Stomach (tissue), 9 donors: ENCODE data around the gene ITCH. TPM values are rescaled to one million over a fixed set of nuclear protein-coding genes. Genes with fewer than 3 reads are reported as not detected.
"Not testable (repeated sequence)": the region's sequence is repeated elsewhere in the genome, so short reads cannot be mapped to it uniquely, and the experiment has no call there.

ENCODE experiments used
- DNase-seq, 2 donors: peaks; one replicate each; pipeline versions ENCODE4 v3.0.0 to v3.0.0-alpha.2; 2013 to 2019
- H3K27ac ChIP-seq, 5 donors: fragments of 200-600 bp in 4 of 5; sonication (generic) in 4 of 5; one replicate each; pipeline ENCODE4 v1.5.1; 2013 to 2019; ENCODE audit warnings: mild to moderate bottlenecking in 1 of 5, moderate library complexity in 1 of 5
- H3K27me3 ChIP-seq, 3 donors: fragments of 200-600 bp; sonication (generic); one replicate each; pipeline ENCODE4 v1.5.1; 2017 to 2019; ENCODE audit warnings: mixed run types in 1 of 3
- H3K36me3 ChIP-seq, 4 donors: fragments of 200-600 bp; sonication (generic); 1 replicate in 3 of 4; 2 replicates in 1 of 4; pipeline ENCODE4 v1.5.1; 2016 to 2019
- H3K4me1 ChIP-seq, 4 donors: fragments of 200-600 bp; sonication (generic); one replicate each; pipeline ENCODE4 v1.5.1; 2016 to 2019
- H3K4me3 ChIP-seq, 4 donors: fragments of 200-600 bp; sonication (generic) in 3 of 4; one replicate each; pipeline ENCODE4 v1.5.1; 2016 to 2019; ENCODE audit warnings: mild to moderate bottlenecking in 1 of 4
- H3K9me3 ChIP-seq, 4 donors: fragments of 200-600 bp; sonication (generic); one replicate each; pipeline ENCODE4 v1.5.1; 2016 to 2019
- CTCF ChIP-seq, 7 experiments: fragments of 450-650 bp in 4 of 7; fragments of 200-600 bp in 3 of 7; sonication (generic) in 3 of 7; IDR thresholded peaks; one replicate each; pipeline ENCODE4 v1.5.1; 2016 to 2019; ENCODE audit warnings: antibody characterized with exemption in 7 of 7, control low read depth in 2 of 7, mild to moderate bottlenecking in 1 of 7
- EP300 ChIP-seq: sonication (generic); formaldehyde crosslinking; IDR thresholded peaks from one replicate; pipeline ENCODE4 v1.6.1; 2017; ENCODE audit warnings: antibody characterized with exemption
- POLR2A ChIP-seq, 4 donors: fragments of 450-650 bp; IDR thresholded peaks; one replicate each; pipeline ENCODE4 v1.6.1; 2016; ENCODE audit warnings: antibody characterized with exemption in 4 of 4, control low read depth in 2 of 4, mild to moderate bottlenecking in 1 of 4, moderate library complexity in 1 of 4
- POLR2AphosphoS5 ChIP-seq, 3 donors: sonication (generic); formaldehyde crosslinking; IDR thresholded peaks; one replicate each; pipeline ENCODE4 v1.6.1; 2016; ENCODE audit warnings: antibody characterized with exemption in 3 of 3
- WGBS, 5 donors: extraction: QIAGEN DNeasy Blood & Tissue Kit in 3 of 5; methylation state at CpG; one replicate each; pipeline versions ENCODE4 v1.1.5 to v1.1.7; 2013 to 2018; 5-methylcytosine and 5-hydroxymethylcytosine counted together
- intact Hi-C: fragments of 100-400 bp; cut with DNase I; formaldehyde crosslinking; loops from one replicate; pipeline ENCODE4 v1.15.1; 2023; ENCODE audit warnings: low total_unique reads
- polyA plus RNA-seq, 3 donors: library from polyadenylated mRNA; stranded (reverse); fragments of 200-250 nt; gene quantifications; one replicate each; pipeline ENCODE4 v1.2.3, GENCODE V29; 2013
- total RNA-seq, 5 donors: library from RNA; depleted of rRNA; stranded (reverse); fragments of >200 nt; gene quantifications; one replicate each; pipeline versions ENCODE4 v1.1.0 to v1.2.3, GENCODE V29; 2014 to 2016
- donor health status: healthy with polysubstance abuse.
- donor health status: Bipolar disorder and iron deficiency.
- donor health status: healthy.

The ITCH gene
- total and polyA plus RNA-seq, 8 donors = 7.2 to 138 (median 35.6) TPM

GRCh38 chr20:34343458-34344211 is 19.4 kb upstream of the ITCH start:
- H3K4me3 ChIP-seq = no peak overlapping the region
- H3K4me1 ChIP-seq = peaks cover 0 to 5% (median 0%) of the 10 kb centered on the region in 4 donors
- no peaks in the 10 kb centered on the region for H3K27me3 ChIP-seq
- DNase-seq = no peak
- WGBS, 5 donors = 71 to 90% (median 74%) methylated on average over 10 of the region's 10 CpGs
- intact Hi-C loops = no loop called here
- no peaks in the 10 kb centered on the region for H3K9me3 ChIP-seq
- H3K27ac ChIP-seq = no peak overlapping the region
- no peaks in the 10 kb centered on the region for H3K36me3 ChIP-seq
- TF ChIP-seq CTCF (IDR thresholded peaks at IDR 0.05) (no peak), EP300 (no peak), POLR2AphosphoS5 (IDR thresholded peaks at IDR 0.05) (no peak), POLR2A (IDR thresholded peaks at IDR 0.05) (no peak)

- H3K27ac ChIP-seq = no peak overlapping the region
- 64 to 76% (median 72%) methylated on average over 5 of the region's 5 CpGs for WGBS, 5 donors
- H3K27me3 ChIP-seq = no peaks in the 10 kb centered on the region
- H3K36me3 ChIP-seq = no peaks in the 10 kb centered on the region
- DNase-seq = no peak
- TF ChIP-seq POLR2A (IDR thresholded peaks at IDR 0.05) (no peak), POLR2AphosphoS5 (IDR thresholded peaks at IDR 0.05) (no peak), CTCF (IDR thresholded peaks at IDR 0.05) (no peak), EP300 (no peak)
- H3K9me3 ChIP-seq = no peaks in the 10 kb centered on the region
- no peak overlapping the region for H3K4me3 ChIP-seq
- H3K4me1 ChIP-seq = peaks cover 0 to 5% (median 0%) of the 10 kb centered on the region in 4 donors
- intact Hi-C loops = no loop called here
These were observed 18.8 kb upstream of the ITCH start for GRCh38 chr20:34344238-34344637.

- Histone ChIP-seq H3K27me3 (no peaks in the 10 kb centered on the region), H3K9me3 (no peaks in the 10 kb centered on the region), H3K4me3 (no peak overlapping the region), H3K4me1 (peaks cover 0 to 5% (median 0%) of the 10 kb centered on the region in 4 donors), H3K36me3 (no peaks in the 10 kb centered on the region), H3K27ac (no peak overlapping the region)
- WGBS, 5 donors = 79 to 90% (median 82%) methylated on average over 6 of the region's 6 CpGs
- intact Hi-C loops = no loop called here
- no peak for DNase-seq
- TF ChIP-seq POLR2AphosphoS5 (IDR thresholded peaks at IDR 0.05) (no peak), EP300 (no peak), CTCF (IDR thresholded peaks at IDR 0.05) (no peak), POLR2A (IDR thresholded peaks at IDR 0.05) (no peak)
These were observed 17.7 kb upstream of the ITCH start for GRCh38 chr20:34345402-34345736.

- H3K36me3 ChIP-seq, H3K4me1 ChIP-seq, DNase-seq, intact Hi-C loops, H3K27me3 ChIP-seq, H3K4me3 ChIP-seq, H3K27ac ChIP-seq, H3K9me3 ChIP-seq: not testable (repeated sequence)
- 83 to 94% (median 92%) methylated on average over 10 of the region's 10 CpGs for WGBS, 5 donors
These were observed 17.1 kb upstream of the ITCH start for GRCh38 chr20:34345839-34346532.

- H3K36me3 ChIP-seq, H3K4me3 ChIP-seq, H3K27me3 ChIP-seq, H3K9me3 ChIP-seq, H3K27ac ChIP-seq, DNase-seq, H3K4me1 ChIP-seq, intact Hi-C loops: not testable (repeated sequence)
- WGBS, 5 donors = 93 to 96% (median 95%) methylated on average over 9 of the region's 9 CpGs
These were observed 16.6 kb upstream of the ITCH start for GRCh38 chr20:34346533-34346865.
